Fibroblast of mammary gland (primary cell): ENCODE data around the gene PDILT.

Experiments
- DNase-seq: peaks from one replicate; pipeline ENCODE4 v3.0.0-alpha.2; 2010; ENCODE audit warnings: low read depth
- H3K4me3 ChIP-seq: 2 replicates; pipeline ENCODE4 v1.5.1; 2011; ENCODE audit warnings: low read depth, mild to moderate bottlenecking, low read length, moderate library complexity; ENCODE audit not compliant: control insufficient read depth
- TF ChIP-seq, protein P1 (sequence below): conservative IDR thresholded peaks from 2 replicates; pipeline ENCODE4 v1.5.1; 2011; ENCODE audit warnings: low read depth, low read length, inconsistent platforms; ENCODE audit not compliant: control insufficient read depth, insufficient read depth

The PDILT gene

DNA sequence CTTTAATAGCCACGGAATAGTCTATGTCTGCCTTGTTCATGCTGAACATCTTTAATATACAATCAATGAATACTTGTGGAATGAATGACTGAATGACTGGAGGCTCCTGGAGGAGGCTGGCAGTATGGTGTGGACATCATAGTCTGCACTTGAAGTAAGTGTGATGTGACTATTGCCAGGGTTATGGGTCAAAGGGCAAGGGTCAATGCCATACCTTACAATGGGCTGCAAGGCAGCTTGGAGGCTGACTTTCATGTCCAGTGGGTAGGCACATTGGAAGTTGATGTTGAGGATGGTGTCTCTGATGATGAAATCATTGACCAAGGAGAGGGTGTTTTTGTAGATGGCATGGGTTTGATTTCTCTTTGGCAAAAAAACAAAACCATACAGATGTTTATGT, 85.1 kb downstream of the PDILT start:
- TF ChIP-seq, protein P1, sequence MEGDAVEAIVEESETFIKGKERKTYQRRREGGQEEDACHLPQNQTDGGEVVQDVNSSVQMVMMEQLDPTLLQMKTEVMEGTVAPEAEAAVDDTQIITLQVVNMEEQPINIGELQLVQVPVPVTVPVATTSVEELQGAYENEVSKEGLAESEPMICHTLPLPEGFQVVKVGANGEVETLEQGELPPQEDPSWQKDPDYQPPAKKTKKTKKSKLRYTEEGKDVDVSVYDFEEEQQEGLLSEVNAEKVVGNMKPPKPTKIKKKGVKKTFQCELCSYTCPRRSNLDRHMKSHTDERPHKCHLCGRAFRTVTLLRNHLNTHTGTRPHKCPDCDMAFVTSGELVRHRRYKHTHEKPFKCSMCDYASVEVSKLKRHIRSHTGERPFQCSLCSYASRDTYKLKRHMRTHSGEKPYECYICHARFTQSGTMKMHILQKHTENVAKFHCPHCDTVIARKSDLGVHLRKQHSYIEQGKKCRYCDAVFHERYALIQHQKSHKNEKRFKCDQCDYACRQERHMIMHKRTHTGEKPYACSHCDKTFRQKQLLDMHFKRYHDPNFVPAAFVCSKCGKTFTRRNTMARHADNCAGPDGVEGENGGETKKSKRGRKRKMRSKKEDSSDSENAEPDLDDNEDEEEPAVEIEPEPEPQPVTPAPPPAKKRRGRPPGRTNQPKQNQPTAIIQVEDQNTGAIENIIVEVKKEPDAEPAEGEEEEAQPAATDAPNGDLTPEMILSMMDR = no peak
- no peak for DNase-seq
- H3K4me3 ChIP-seq = no peak overlapping the region

DNA sequence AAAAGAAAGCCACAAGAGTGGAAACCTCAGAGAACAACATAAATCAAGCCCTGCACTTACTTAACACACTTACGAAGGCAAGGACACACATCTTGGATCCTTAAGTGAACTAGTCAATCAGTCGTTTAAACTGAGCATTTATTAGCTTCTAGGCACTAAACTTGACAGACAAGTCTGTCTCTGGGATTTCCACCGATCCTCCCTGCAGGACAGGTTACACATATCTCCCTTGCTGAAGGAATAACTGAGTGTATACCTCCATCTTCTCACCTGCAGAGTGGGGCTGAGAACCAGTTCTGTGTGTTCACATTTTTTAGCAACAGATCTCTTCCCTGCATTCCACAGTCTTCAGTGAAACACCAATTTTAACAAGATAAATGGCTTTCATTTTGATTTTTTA, 86.1 kb downstream of the PDILT start:
- DNase-seq = no peak
- TF ChIP-seq, protein P1 = no peak

GRCh38 chr16:20318006-20318405, 86.5 kb downstream of the PDILT start:
- DNase-seq = no peak
- no peak overlapping the region for H3K4me3 ChIP-seq
- TF ChIP-seq, protein P1 = no peak

More for the DNA sequence above, 86.1 kb downstream of the PDILT start:
- no peak overlapping the region for H3K4me3 ChIP-seq

DNA sequence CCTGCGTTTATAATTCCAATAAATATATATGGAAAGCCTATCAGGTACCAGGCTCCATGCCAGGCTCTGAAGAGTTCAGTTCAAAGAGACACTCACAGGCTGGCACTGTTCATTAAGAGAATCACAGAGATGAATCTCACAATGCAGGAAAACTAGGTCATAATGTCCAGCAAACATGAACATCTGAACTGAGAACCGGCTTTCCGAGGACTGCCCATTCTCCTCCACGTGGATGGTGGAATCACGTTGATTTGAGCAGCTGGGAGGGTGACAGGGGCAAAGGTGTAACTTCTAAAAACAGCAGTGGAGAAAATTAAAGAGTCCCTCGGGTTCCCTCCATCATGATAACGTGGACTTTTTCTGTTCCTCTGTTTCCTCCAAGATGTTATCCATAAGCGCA, 87.4 kb downstream of the PDILT start:
- TF ChIP-seq, protein P1 = no peak
- no peak overlapping the region for H3K4me3 ChIP-seq
- no peak for DNase-seq

DNA sequence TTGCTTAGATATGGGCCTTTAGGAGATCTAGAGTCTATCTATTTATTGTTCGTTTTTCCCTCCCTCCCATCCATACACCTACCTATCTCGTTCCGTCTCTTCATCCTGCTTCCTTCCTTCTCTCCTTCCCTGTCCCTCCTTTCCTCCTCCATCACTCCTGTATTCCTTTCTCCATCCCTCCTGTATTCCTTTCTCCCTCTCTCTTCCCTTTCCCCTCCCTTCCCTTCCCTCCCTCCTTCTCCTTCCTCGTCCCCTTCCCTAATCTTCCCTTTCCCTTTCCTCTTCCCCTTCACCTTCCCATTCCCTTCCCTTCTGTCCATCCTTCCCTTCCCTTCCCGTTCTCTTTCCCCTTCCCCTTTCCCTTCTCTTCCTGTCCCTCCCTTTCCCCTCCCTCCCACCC, 87.8 kb downstream of the PDILT start:
- H3K4me3 ChIP-seq = no peak overlapping the region
- TF ChIP-seq, protein P1 = no peak
- no peak for DNase-seq

GRCh38 chr16:20315764-20316163, 88.8 kb downstream of the PDILT start:
- TF ChIP-seq, protein P1 = no peak
- DNase-seq = no peak
- no peak overlapping the region for H3K4me3 ChIP-seq

- no peak overlapping the region for H3K4me3 ChIP-seq
- no peak for DNase-seq
- TF ChIP-seq, protein P1 = no peak
Measured at GRCh38 chr16:20314575-20314974, 90.0 kb downstream of the PDILT start.
